Transverse colon (tissue), 4 donors: ENCODE results near the gene JMJD1C.
"Not testable (repeated sequence)": the region's sequence is repeated elsewhere in the genome, so short reads cannot be mapped to it uniquely, and the experiment has no call there.

Experiments
- CTCF ChIP-seq, 5 experiments: fragments of 200-600 bp in 3 of 5; fragments of 450-650 bp in 2 of 5; sonication (generic) in 3 of 5; IDR thresholded peaks; 1 replicate in 2 of 5; 2 replicates in 3 of 5; pipeline ENCODE4 v1.5.1; 2016 to 2017; ENCODE audit warnings: antibody characterized with exemption in 5 of 5, inconsistent platforms in 3 of 5, mild to moderate bottlenecking in 2 of 5, moderate library complexity in 1 of 5
- EP300 ChIP-seq: sonication (generic); formaldehyde crosslinking; IDR thresholded peaks from one replicate; pipeline ENCODE4 v1.6.1; 2017; ENCODE audit warnings: antibody characterized with exemption, low read depth
- POLR2A ChIP-seq: fragments of 450-650 bp; IDR thresholded peaks from one replicate; pipeline ENCODE4 v1.6.1; 2016; ENCODE audit warnings: antibody characterized with exemption, mild to moderate bottlenecking, moderate library complexity
- POLR2AphosphoS5 ChIP-seq, 3 donors: sonication (generic); formaldehyde crosslinking; IDR thresholded peaks; one replicate each; pipeline ENCODE4 v1.6.1; 2016; ENCODE audit warnings: antibody characterized with exemption in 3 of 3

GRCh38 chr10:63339640-63340039, 126.1 kb downstream of the JMJD1C start:
- TF ChIP-seq POLR2A; CTCF (IDR thresholded peaks at IDR 0.05); POLR2AphosphoS5 (IDR thresholded peaks at IDR 0.05); EP300: not testable (repeated sequence)
